Spleen (tissue), 7 donors: Measurements from ENCODE around the gene LAMC1.

ENCODE experiments used
- POLR2A ChIP-seq, 3 donors: fragments of 450-650 bp; IDR thresholded peaks; one replicate each; pipeline ENCODE4 v1.5.1; 2017; ENCODE audit warnings: antibody characterized with exemption in 3 of 3, mild to moderate bottlenecking in 1 of 3
- POLR2AphosphoS5 ChIP-seq, 3 donors: sonication (generic); formaldehyde crosslinking; IDR thresholded peaks; one replicate each; pipeline ENCODE4 v1.5.1; 2017; ENCODE audit warnings: antibody characterized with exemption in 3 of 3
- TF ChIP-seq, protein P1 (sequence below), 11 experiments: fragments of 200-600 bp in 7 of 11; fragments of 450-650 bp in 4 of 11; sonication (generic) in 4 of 11; IDR thresholded peaks in 8 of 11; conservative IDR thresholded peaks in 3 of 11; 1 replicate in 7 of 11; 2 replicates in 4 of 11; pipeline versions ENCODE4 v1.4.0 to v1.8.0; 2016 to 2021; ENCODE audit warnings: antibody characterized with exemption in 11 of 11, inconsistent platforms in 4 of 11, mild to moderate bottlenecking in 1 of 11
- donor health status: DM: no; HTN: no; CAD: no; lungs with moderate emphysema.
- donor health status: DM: no; HTN: no; CAD: no.
- donor health status: DM: no; HTN: no; CAD: no.

DNA sequence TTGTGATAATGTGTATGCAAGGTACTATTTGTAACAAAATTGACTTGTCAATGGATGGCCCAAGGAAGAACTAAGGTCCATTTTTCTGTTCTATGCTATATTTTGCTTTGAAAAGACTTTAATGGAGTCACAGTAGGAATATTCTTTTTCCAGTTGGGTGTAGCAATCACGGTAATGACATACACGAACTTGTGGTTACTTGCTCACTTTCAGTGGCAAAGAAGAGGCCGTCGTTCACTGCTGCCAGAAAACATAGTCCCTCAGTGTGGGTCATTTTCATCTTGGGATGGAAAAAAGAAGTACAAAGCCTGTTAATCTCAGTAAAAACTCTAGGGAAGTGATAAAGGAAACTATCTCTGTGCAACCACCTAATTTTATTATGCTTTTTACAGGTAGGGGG is 115.1 kb downstream of the LAMC1 start:
- TF ChIP-seq, protein P1, sequence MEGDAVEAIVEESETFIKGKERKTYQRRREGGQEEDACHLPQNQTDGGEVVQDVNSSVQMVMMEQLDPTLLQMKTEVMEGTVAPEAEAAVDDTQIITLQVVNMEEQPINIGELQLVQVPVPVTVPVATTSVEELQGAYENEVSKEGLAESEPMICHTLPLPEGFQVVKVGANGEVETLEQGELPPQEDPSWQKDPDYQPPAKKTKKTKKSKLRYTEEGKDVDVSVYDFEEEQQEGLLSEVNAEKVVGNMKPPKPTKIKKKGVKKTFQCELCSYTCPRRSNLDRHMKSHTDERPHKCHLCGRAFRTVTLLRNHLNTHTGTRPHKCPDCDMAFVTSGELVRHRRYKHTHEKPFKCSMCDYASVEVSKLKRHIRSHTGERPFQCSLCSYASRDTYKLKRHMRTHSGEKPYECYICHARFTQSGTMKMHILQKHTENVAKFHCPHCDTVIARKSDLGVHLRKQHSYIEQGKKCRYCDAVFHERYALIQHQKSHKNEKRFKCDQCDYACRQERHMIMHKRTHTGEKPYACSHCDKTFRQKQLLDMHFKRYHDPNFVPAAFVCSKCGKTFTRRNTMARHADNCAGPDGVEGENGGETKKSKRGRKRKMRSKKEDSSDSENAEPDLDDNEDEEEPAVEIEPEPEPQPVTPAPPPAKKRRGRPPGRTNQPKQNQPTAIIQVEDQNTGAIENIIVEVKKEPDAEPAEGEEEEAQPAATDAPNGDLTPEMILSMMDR (IDR thresholded peaks at IDR 0.05 in 8 of 11, conservative IDR thresholded peaks at IDR 0.05 in 3 of 11) = no peak
- no peak for TF ChIP-seq POLR2AphosphoS5 (IDR thresholded peaks at IDR 0.05)
- TF ChIP-seq POLR2A (IDR thresholded peaks at IDR 0.05) = no peak
